ENCODE measurements around the gene PXN.

GRCh38 chr12:120169946-120170345, 95.6 kb downstream of the PXN start:
- TF ChIP-seq CTCF (IDR thresholded peaks at IDR 0.05) (no peak), POLR2A (IDR thresholded peaks at IDR 0.05) (no peak)

All from right lobe of liver (tissue), 4 donors.